T-helper 1 cell (primary cell): ENCODE data around the gene NOM1.

ENCODE experiments used
- DNase-seq, 5 donors: peaks; one replicate each; pipeline ENCODE4 v3.0.0-alpha.2; 2012 to 2020

NOM1 gene

GRCh38 chr7:157017603-157018327 lies 68.3 kb downstream of the NOM1 start:
- DNase-seq, result no peak

GRCh38 chr7:157018328-157018996 lies 69.0 kb downstream of the NOM1 start:
- DNase-seq, result no peak

- no peak for DNase-seq
Measured at GRCh38 chr7:157018997-157019608, 69.6 kb downstream of the NOM1 start.

- no peak for DNase-seq
Measured at GRCh38 chr7:157019718-157020451, 70.4 kb downstream of the NOM1 start.

- no peak for DNase-seq
Measured at GRCh38 chr7:157020514-157021070, 71.1 kb downstream of the NOM1 start.

GRCh38 chr7:157021071-157021870 lies 71.8 kb downstream of the NOM1 start:
- no peak for DNase-seq

- DNase-seq, result no peak
Measured at GRCh38 chr7:157021871-157022680, 72.6 kb downstream of the NOM1 start.
